CD14-positive monocyte (primary cell): ENCODE data around the gene EPHA6. TPM values are rescaled to one million over a fixed set of nuclear protein-coding genes. Genes with fewer than 3 reads are reported as not detected.

Source experiments
- DNase-seq, 3 donors: peaks; one replicate each; pipeline ENCODE4 v3.0.0-alpha.2; 2011 to 2022
- H2AFZ ChIP-seq: 2 replicates; pipeline ENCODE4 v1.6.0; 2012; ENCODE audit warnings: mild to moderate bottlenecking, low read depth, low read length, inconsistent platforms; ENCODE audit not compliant: insufficient read depth, poor library complexity, severe bottlenecking
- H3K27ac ChIP-seq, 2 donors: 1 replicate in 1 of 2; 2 replicates in 1 of 2; pipeline ENCODE4 v1.5.1; 2012 to 2013; ENCODE audit warnings: low read length in 2 of 2, control low read depth in 1 of 2, inconsistent platforms in 1 of 2, low read depth in 1 of 2, mild to moderate bottlenecking in 1 of 2
- H3K27me3 ChIP-seq, 2 donors: one replicate each; pipeline versions ENCODE4 v1.6.0 to v1.6.1; 2011 to 2013; ENCODE audit warnings: low read length in 2 of 2; ENCODE audit not compliant: control insufficient read depth in 2 of 2, insufficient read depth in 2 of 2
- H3K36me3 ChIP-seq, 2 donors: replicated peaks in 1 of 2; 1 replicate in 1 of 2; 2 replicates in 1 of 2; pipeline versions ENCODE4 v1.5.1 to v1.6.1; 2012 to 2013; ENCODE audit warnings: low read length in 2 of 2, control low read depth in 1 of 2, inconsistent platforms in 1 of 2, mild to moderate bottlenecking in 1 of 2; ENCODE audit not compliant: insufficient read depth in 2 of 2, control insufficient read depth in 1 of 2
- H3K4me1 ChIP-seq, 2 donors: 1 replicate in 1 of 2; 2 replicates in 1 of 2; pipeline versions ENCODE4 v1.5.1 to v1.6.1; 2012 to 2013; ENCODE audit warnings: low read length in 2 of 2, control low read depth in 1 of 2, inconsistent platforms in 1 of 2, mild to moderate bottlenecking in 1 of 2, moderate library complexity in 1 of 2; ENCODE audit not compliant: insufficient read depth in 2 of 2, control insufficient read depth in 1 of 2
- H3K4me2 ChIP-seq: replicated peaks from 2 replicates; pipeline ENCODE3; 2012; ENCODE audit warnings: low read length, moderate library complexity, mild to moderate bottlenecking; ENCODE audit not compliant: poor library complexity, severe bottlenecking; ENCODE audit errors: extremely low read depth
- H3K4me3 ChIP-seq, 3 experiments: fragments of 200-600 bp in 1 of 3; sonication (generic) in 1 of 3; replicated peaks in 1 of 3; 1 replicate in 2 of 3; 2 replicates in 1 of 3; pipeline ENCODE4 v1.5.1; 2011 to 2013; ENCODE audit warnings: low read length in 3 of 3, mild to moderate bottlenecking in 3 of 3, control low read depth in 2 of 3, low read depth in 2 of 3, inconsistent platforms in 1 of 3, moderate library complexity in 1 of 3
- H3K79me2 ChIP-seq: 2 replicates; pipeline ENCODE4 v1.6.0; 2012; ENCODE audit warnings: mild to moderate bottlenecking, control low read depth, inconsistent platforms, low read length, moderate library complexity; ENCODE audit not compliant: insufficient read depth
- H3K9ac ChIP-seq: 2 replicates; pipeline ENCODE4 v1.6.0; 2017; ENCODE audit warnings: low read length, mild to moderate bottlenecking; ENCODE audit not compliant: insufficient read depth, poor library complexity, severe bottlenecking
- H3K9me3 ChIP-seq, 2 donors: replicated peaks in 1 of 2; 1 replicate in 1 of 2; 2 replicates in 1 of 2; pipeline versions ENCODE4 v1.5.1 to v1.6.1; 2012 to 2013; ENCODE audit warnings: low read length in 2 of 2, control low read depth in 1 of 2; ENCODE audit not compliant: control insufficient read depth in 1 of 2, insufficient read depth in 1 of 2
- H4K20me1 ChIP-seq: 2 replicates; pipeline ENCODE4 v1.6.0; 2012; ENCODE audit warnings: mild to moderate bottlenecking, low read length, control low read depth, moderate library complexity; ENCODE audit not compliant: insufficient read depth
- H3K27ac Mint-ChIP-seq, 7 donors: one replicate each; pipeline ENCODE4 v1.8.0; 2020; ENCODE audit warnings: mild to moderate bottlenecking in 7 of 7, mixed read lengths in 7 of 7, moderate library complexity in 6 of 7, inconsistent platforms in 2 of 7
- H3K27me3 Mint-ChIP-seq, 3 donors: one replicate each; pipeline ENCODE4 v1.8.0; 2021 to 2022; ENCODE audit warnings: low read depth in 3 of 3, mild to moderate bottlenecking in 3 of 3, mixed read lengths in 3 of 3, moderate library complexity in 3 of 3, inconsistent platforms in 1 of 3
- H3K36me3 Mint-ChIP-seq, 2 donors: one replicate each; pipeline ENCODE4 v1.8.0; 2020; ENCODE audit warnings: mixed read lengths in 2 of 2, inconsistent platforms in 1 of 2, mild to moderate bottlenecking in 1 of 2
- H3K4me1 Mint-ChIP-seq: one replicate; pipeline ENCODE4 v1.8.0; 2020; ENCODE audit warnings: mild to moderate bottlenecking, mixed read lengths
- H3K4me3 Mint-ChIP-seq, 2 donors: one replicate each; pipeline ENCODE4 v1.8.0; 2020; ENCODE audit warnings: mild to moderate bottlenecking in 2 of 2, mixed read lengths in 2 of 2, moderate library complexity in 1 of 2
- H3K9me3 Mint-ChIP-seq, 7 donors: one replicate each; pipeline ENCODE4 v1.8.0; 2020 to 2022; ENCODE audit warnings: mixed read lengths in 7 of 7, mild to moderate bottlenecking in 6 of 7, moderate library complexity in 6 of 7, inconsistent platforms in 2 of 7
- WGBS: methylation state at CpG from one replicate; pipeline ENCODE4 v1.1.5; 2013; ENCODE audit warnings: missing lambda C conversion rate; ENCODE audit not compliant: insufficient coverage; 5-methylcytosine and 5-hydroxymethylcytosine counted together
- intact Hi-C, 2 donors: fragments of 100-400 bp; cut with micrococcal nuclease; formaldehyde crosslinking; loops; one replicate each; pipeline versions ENCODE4 v1.15.0 to v1.15.1; 2023
- polyA minus RNA-seq: library from RNA; depleted of rRNA, polyadenylated mRNA; stranded (reverse); fragments of >200 nt; gene quantifications from 2 replicates; pipeline ENCODE4 v1.2.3, GENCODE V29; 2012
- polyA plus RNA-seq, 3 donors: library from polyadenylated mRNA; depleted of rRNA in 1 of 3; unstranded in 2 of 3; stranded (reverse) in 1 of 3; fragments of 300-500 nt in 2 of 3; fragments of >200 nt in 1 of 3; fragmentation: Illumina TruSeq in 2 of 3; gene quantifications; 1 replicate in 2 of 3; 2 replicates in 1 of 3; pipeline ENCODE4 v1.2.3, GENCODE V29; 2012 to 2021
- total RNA-seq, 12 experiments: library from RNA in 1 of 12; stranded (reverse) in 1 of 12; fragments of 120-200 nt in 1 of 12; gene quantifications; one replicate each; pipeline ENCODE4 v1.2.4 and lab custom pipeline; 2013 to 2026; ENCODE audit warnings: mixed read lengths in 6 of 12, inconsistent platforms in 1 of 12
- TF ChIP-seq, protein P1 (sequence below): fragments of 200-600 bp; IDR thresholded peaks from one replicate; pipeline ENCODE4 v1.8.0; 2022; ENCODE audit warnings: antibody characterized with exemption, mild to moderate bottlenecking

EPHA6 gene
- not detected for total RNA-seq (2013)
- polyA plus RNA-seq: not detected
- polyA minus RNA-seq: not detected in 2 replicates
- 0 to 5.8 (median 0.08) reads per million in 11 experiments for total RNA-seq (lab: John Stamatoyannopoulos, UW)

- Histone ChIP-seq H3K27ac (no peak within 1 kb of the TSS), H3K79me2 (no peaks in the 10 kb centered on the region), H3K9ac (no peak within 1 kb of the TSS), H3K27me3 (peaks cover 28 to 52% of the 10 kb centered on the region in 2 donors), H2AFZ (no peak within 1 kb of the TSS), H3K9me3 (peaks cover 0 to 14% of the 10 kb centered on the region in 2 donors), H3K36me3 (no peaks in the 10 kb centered on the region), H3K4me2 (peak within 1 kb of the TSS; percentile 58), H4K20me1 (no peaks in the 10 kb centered on the region), H3K4me3 (peak within 1 kb of the TSS in 1 of 3 experiments; percentile 47), H3K4me1 (peaks cover 0 to 4% of the 10 kb centered on the region in 2 donors)
- Mint-ChIP-seq H3K27me3 (peaks cover 34 to 42% (median 41%) of the 10 kb centered on the region in 3 donors), H3K4me3 (peak within 1 kb of the TSS; percentile 60 to 86), H3K36me3 (peaks cover 0 to 2% of the 10 kb centered on the region in 2 donors), H3K4me1 (peaks cover 8% of the 10 kb centered on the region), H3K27ac (no peak within 1 kb of the TSS), H3K9me3 (peaks cover 0 to 4% (median 2%) of the 10 kb centered on the region in 7 donors)
- intact Hi-C loops: no loop called here
- DNase-seq: no peak
- TF ChIP-seq, protein P1, sequence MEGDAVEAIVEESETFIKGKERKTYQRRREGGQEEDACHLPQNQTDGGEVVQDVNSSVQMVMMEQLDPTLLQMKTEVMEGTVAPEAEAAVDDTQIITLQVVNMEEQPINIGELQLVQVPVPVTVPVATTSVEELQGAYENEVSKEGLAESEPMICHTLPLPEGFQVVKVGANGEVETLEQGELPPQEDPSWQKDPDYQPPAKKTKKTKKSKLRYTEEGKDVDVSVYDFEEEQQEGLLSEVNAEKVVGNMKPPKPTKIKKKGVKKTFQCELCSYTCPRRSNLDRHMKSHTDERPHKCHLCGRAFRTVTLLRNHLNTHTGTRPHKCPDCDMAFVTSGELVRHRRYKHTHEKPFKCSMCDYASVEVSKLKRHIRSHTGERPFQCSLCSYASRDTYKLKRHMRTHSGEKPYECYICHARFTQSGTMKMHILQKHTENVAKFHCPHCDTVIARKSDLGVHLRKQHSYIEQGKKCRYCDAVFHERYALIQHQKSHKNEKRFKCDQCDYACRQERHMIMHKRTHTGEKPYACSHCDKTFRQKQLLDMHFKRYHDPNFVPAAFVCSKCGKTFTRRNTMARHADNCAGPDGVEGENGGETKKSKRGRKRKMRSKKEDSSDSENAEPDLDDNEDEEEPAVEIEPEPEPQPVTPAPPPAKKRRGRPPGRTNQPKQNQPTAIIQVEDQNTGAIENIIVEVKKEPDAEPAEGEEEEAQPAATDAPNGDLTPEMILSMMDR: no peak
- WGBS: under 1% methylated on average over 71 of the region's 83 CpGs
Observed at GRCh38 chr3:96813820-96814650, at the start of gene EPHA6. Gene EPHA6, plus strand, starts transcription at chr3:96814594.

DNA sequence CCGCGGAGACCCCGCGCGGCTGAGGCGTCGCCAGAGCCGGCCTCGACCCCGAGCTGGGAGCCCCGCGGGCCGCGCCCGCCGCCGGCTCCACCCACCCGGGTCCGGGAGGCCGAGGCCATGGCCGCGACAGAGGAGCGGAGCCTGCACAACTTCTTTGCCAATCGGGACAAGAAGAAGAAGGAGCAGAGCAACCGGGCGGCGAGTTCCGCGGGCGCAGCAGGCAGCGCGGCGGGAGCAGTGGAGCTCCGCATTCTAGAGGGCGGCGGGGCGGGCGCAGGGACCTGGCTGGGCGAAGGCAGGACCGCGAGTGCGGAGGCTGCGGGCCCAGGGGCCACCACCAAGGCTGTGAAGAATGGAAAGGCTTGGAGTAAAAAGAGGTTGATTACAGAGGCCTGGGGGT, 37.6 kb upstream of the EPHA6 start:
- H3K36me3 ChIP-seq: no peaks in the 10 kb centered on the region
- Mint-ChIP-seq H3K4me1 (no peaks in the 10 kb centered on the region), H3K9me3 (peaks cover 4 to 25% (median 9%) of the 10 kb centered on the region in 7 donors), H3K27ac (no peak overlapping the region), H3K27me3 (no peaks in the 10 kb centered on the region), H3K36me3 (no peaks in the 10 kb centered on the region), H3K4me3 (no peak overlapping the region)
- no peak overlapping the region for H3K4me2 ChIP-seq
- H3K9ac ChIP-seq: no peak overlapping the region
- TF ChIP-seq, protein P1: no peak
- H3K27ac ChIP-seq: no peak overlapping the region
- H3K27me3 ChIP-seq: no peaks in the 10 kb centered on the region
- no peak overlapping the region for H2AFZ ChIP-seq
- WGBS: 64% methylated on average over 42 of the region's 43 CpGs
- intact Hi-C loops: no loop called here
- no peak for DNase-seq
- H3K4me3 ChIP-seq: no peak overlapping the region
- H3K79me2 ChIP-seq: no peaks in the 10 kb centered on the region
- H3K9me3 ChIP-seq: peaks cover 20 to 34% of the 10 kb centered on the region in 2 donors
- no peaks in the 10 kb centered on the region for H4K20me1 ChIP-seq
- no peaks in the 10 kb centered on the region for H3K4me1 ChIP-seq
